Spleen (tissue), 7 donors: Measurements from ENCODE around the gene PGLYRP2.

Experiments used
- CTCF ChIP-seq, 11 experiments: fragments of 200-600 bp in 7 of 11; fragments of 450-650 bp in 4 of 11; sonication (generic) in 4 of 11; IDR thresholded peaks in 8 of 11; conservative IDR thresholded peaks in 3 of 11; 1 replicate in 7 of 11; 2 replicates in 4 of 11; pipeline versions ENCODE4 v1.4.0 to v1.8.0; 2016 to 2021; ENCODE audit warnings: antibody characterized with exemption in 11 of 11, inconsistent platforms in 4 of 11, mild to moderate bottlenecking in 1 of 11
- POLR2AphosphoS5 ChIP-seq, 3 donors: sonication (generic); formaldehyde crosslinking; IDR thresholded peaks; one replicate each; pipeline ENCODE4 v1.5.1; 2017; ENCODE audit warnings: antibody characterized with exemption in 3 of 3
- donor health status: DM: no; HTN: no; CAD: no; lungs with moderate emphysema.
- donor health status: DM: no; HTN: no; CAD: no.
- donor health status: DM: no; HTN: no; CAD: no.

- TF ChIP-seq CTCF (IDR thresholded peaks at IDR 0.05 in 8 of 11, conservative IDR thresholded peaks at IDR 0.05 in 3 of 11) = no peak
- TF ChIP-seq POLR2AphosphoS5 (IDR thresholded peaks at IDR 0.05) = no peak
These were observed 55.2 kb downstream of the PGLYRP2 start for GRCh38 chr19:15424121-15424520.
